Measurements from ENCODE around the gene PRDM15. TPM values are rescaled to one million over a fixed set of nuclear protein-coding genes. Genes with fewer than 3 reads are reported as not detected.

Gene PRDM15
- total RNA-seq, 1 donor from 2014 or later: 2.9 TPM

DNA sequence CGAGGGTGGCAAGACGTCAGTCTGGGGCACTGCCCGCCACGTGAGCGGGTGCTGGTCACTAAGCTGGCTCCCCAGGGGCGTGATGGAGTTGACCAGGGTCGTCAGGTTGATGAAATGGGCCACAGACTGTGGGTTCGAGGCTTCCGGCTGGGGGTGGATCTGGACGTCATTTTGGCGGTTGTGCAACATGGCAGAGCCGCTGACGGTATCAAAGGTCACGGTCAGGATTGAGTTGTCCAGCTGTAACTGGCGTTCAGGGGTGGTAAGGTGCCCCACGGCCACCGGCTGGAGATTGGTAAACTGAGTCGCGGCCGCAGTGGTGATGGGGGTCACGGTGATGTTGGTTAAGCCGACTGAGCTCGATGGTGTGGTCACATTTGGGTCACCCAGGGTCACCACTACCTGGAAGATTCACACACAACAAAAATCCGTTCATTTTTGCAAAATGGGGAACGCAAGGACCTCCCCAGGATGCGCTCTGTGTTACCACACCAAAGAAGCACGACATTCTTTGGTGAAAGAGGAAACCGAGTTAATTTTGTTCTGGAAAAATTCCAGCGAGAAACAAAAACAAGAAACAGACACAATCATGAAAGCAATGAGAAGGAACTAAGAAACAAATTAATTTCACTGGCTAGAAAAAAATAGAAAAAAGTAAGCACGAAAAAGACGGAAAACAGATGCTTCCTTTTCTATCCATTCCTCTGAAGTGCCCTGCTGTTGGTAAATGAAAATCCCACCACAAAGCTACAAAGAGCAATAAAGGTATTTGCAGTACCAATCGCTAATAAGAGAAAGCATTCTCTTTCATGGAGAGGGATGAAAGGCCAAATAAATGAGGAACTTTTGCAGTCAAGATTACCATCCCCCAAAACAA lies 77.6 kb downstream of the PRDM15 start:
- TF ChIP-seq, protein P1, sequence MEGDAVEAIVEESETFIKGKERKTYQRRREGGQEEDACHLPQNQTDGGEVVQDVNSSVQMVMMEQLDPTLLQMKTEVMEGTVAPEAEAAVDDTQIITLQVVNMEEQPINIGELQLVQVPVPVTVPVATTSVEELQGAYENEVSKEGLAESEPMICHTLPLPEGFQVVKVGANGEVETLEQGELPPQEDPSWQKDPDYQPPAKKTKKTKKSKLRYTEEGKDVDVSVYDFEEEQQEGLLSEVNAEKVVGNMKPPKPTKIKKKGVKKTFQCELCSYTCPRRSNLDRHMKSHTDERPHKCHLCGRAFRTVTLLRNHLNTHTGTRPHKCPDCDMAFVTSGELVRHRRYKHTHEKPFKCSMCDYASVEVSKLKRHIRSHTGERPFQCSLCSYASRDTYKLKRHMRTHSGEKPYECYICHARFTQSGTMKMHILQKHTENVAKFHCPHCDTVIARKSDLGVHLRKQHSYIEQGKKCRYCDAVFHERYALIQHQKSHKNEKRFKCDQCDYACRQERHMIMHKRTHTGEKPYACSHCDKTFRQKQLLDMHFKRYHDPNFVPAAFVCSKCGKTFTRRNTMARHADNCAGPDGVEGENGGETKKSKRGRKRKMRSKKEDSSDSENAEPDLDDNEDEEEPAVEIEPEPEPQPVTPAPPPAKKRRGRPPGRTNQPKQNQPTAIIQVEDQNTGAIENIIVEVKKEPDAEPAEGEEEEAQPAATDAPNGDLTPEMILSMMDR (IDR thresholded peaks at IDR 0.05; ENCODE audit: borderline replicate concordance): no peak
- peaks cover 6% of the 10 kb centered on the region for H3K4me1 ChIP-seq
- no peak for DNase-seq
- no peaks in the 10 kb centered on the region for H3K27me3 ChIP-seq (ENCODE audit: low read depth)
- no peak overlapping the region for H3K4me3 ChIP-seq
- no peaks in the 10 kb centered on the region for H3K9me3 ChIP-seq (replicated peaks)
- H3K36me3 ChIP-seq: peaks cover 29% of the 10 kb centered on the region
- no peak overlapping the region for H3K27ac ChIP-seq (replicated peaks)
- intact Hi-C loops (cut with micrococcal nuclease): no loop called here

DNA sequence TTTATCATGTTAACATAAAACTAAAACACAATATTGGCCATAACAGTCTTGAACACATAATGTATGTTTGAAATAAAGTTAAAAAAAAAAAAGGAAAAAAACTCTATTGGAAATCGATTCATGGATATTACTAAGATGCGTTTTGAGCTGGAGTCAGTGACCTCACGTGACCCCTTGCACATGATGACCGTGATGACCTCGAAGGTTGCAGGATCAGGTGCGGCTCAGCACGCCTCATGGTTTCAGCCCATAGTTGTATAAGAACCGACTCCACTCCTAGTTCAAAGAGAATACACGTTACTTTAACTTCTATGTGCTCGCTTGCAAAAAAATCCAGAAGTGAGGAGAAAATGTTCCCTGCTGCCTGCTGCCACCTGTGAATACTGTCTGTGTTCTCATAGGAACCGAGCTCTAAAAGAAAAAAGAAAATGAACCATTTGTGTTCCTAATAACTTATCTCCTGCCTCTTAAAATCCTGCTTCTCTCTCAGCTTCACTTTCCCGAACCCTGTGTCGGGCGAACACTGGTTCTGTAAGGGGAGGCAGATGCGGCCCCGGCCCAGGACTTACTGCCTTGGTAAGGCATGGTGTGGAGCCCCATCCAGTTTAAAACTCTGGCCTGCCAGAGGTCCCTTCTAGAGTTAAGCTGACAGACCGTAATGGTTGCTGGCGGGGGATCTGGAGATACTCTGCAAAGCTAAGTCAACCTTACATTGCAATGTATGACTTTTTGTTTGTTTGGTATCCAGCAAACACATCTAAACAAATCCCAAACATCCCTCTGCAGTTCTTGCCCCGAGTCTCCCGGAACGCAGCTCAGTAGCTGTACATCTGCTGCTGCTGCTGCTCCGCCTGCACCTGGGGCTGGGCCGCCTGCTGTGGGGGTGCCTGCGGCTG lies 78.5 kb downstream of the PRDM15 start:
- Histone ChIP-seq H3K9me3 (replicated peaks) (no peaks in the 10 kb centered on the region), H3K4me1 (peaks cover 6% of the 10 kb centered on the region), H3K4me3 (no peak overlapping the region), H3K27me3 (ENCODE audit: low read depth) (no peaks in the 10 kb centered on the region), H3K36me3 (peaks cover 29% of the 10 kb centered on the region), H3K27ac (replicated peaks) (no peak overlapping the region)
- TF ChIP-seq, protein P1 (IDR thresholded peaks at IDR 0.05; ENCODE audit: borderline replicate concordance): no peak
- intact Hi-C loops (cut with micrococcal nuclease): no loop called here
- no peak for DNase-seq

DNA sequence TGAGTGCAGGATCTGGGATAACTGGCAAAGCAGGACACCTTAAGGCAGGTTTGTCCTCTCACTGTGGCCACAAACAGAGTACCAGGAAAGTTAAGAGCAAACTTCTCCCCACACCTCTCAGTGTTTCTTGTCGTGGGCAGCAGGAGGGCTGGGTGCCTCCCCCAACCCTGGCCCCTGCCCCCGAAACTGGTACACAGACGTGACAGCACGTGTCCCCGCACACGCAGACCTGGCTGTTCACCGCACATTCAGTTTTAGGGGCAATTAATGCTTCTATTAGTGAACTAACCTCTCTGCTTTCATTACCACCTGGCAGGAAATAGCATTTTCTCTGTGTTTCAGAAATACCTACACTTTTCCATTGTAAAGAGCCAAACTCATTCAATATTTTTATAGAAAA lies 79.4 kb downstream of the PRDM15 start:
- H3K4me3 ChIP-seq: no peak overlapping the region
- no peak for DNase-seq
- TF ChIP-seq, protein P1 (IDR thresholded peaks at IDR 0.05; ENCODE audit: borderline replicate concordance): no peak
- H3K36me3 ChIP-seq: peaks cover 29% of the 10 kb centered on the region
- intact Hi-C loops (cut with micrococcal nuclease): no loop called here
- no peaks in the 10 kb centered on the region for H3K9me3 ChIP-seq (replicated peaks)
- peaks cover 6% of the 10 kb centered on the region for H3K4me1 ChIP-seq
- no peak overlapping the region for H3K27ac ChIP-seq (replicated peaks)
- H3K27me3 ChIP-seq (ENCODE audit: low read depth): peaks cover 2% of the 10 kb centered on the region

DNA sequence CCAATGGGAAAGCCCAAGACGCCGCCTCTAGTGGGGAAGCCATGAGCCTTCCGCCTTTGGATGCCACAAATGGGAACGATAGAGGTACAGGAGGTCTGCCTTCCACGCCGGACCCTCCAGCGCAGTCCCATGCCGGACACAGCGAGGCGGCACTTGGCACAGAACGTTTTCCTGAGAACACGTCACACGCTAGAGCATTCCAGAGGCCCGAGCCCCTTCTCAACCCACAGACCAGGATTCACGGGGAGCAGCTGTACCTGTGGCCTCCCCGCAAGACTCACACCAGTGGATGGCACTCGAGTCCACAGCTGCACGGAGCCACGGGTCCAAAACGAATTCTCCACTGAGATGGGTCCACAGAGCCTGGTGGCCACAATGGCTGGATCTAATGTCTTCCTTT lies 80.8 kb downstream of the PRDM15 start:
- TF ChIP-seq, protein P1 (IDR thresholded peaks at IDR 0.05; ENCODE audit: borderline replicate concordance): no peak
- Histone ChIP-seq H3K4me3 (no peak overlapping the region), H3K9me3 (replicated peaks) (peaks cover 2% of the 10 kb centered on the region), H3K4me1 (peaks cover 5% of the 10 kb centered on the region), H3K36me3 (peaks cover 29% of the 10 kb centered on the region), H3K27ac (replicated peaks) (no peak overlapping the region), H3K27me3 (ENCODE audit: low read depth) (peaks cover 17% of the 10 kb centered on the region)
- no peak for DNase-seq
- intact Hi-C loops (cut with micrococcal nuclease): no loop called here

DNA sequence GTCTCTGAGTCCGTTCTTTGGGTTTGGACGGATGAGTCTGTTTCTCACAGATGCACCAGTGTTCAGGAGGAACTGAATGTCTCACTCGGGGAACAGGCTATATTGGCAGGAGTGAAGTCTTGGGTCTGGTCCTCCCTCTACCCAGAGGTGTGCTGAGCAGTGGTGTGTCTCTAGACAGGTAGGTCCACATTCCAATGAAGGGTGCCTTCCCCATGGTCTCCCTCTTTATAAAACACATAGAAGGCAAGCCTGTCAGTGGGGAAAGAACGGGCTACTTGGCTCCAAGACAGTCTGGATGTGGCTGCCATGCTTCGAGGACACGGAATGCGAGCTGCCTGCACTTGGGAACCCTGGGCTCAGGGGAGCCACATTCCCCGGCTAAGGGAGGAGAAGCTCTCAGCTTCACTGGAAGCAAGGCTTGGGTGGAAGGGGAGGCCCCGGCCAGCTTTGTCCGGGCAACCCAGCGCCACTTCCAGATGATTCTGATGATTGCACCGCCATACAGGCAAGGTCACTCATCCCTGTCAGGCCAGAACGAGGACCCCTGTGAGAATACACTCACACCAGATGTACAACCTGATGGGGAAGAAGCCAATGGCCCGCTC lies 82.6 kb downstream of the PRDM15 start:
- peaks cover 20% of the 10 kb centered on the region for H3K9me3 ChIP-seq (replicated peaks)
- peaks cover 23% of the 10 kb centered on the region for H3K27me3 ChIP-seq (ENCODE audit: low read depth)
- TF ChIP-seq, protein P1 (IDR thresholded peaks at IDR 0.05; ENCODE audit: borderline replicate concordance): no peak
- DNase-seq: no peak
- H3K27ac ChIP-seq (replicated peaks): no peak overlapping the region
- H3K4me3 ChIP-seq: no peak overlapping the region
- H3K36me3 ChIP-seq: peaks cover 29% of the 10 kb centered on the region
- intact Hi-C loops (cut with micrococcal nuclease): no loop called here
- H3K4me1 ChIP-seq: no peaks in the 10 kb centered on the region
